Liver (tissue), 9 donors: Measurements from ENCODE around the gene FAAH. TPM values are rescaled to one million over a fixed set of nuclear protein-coding genes. Genes with fewer than 3 reads are reported as not detected.

ENCODE experiments used
- DNase-seq: peaks from one replicate; pipeline ENCODE4 v3.0.0-alpha.2; 2017; ENCODE audit warnings: low spot score
- H3K27ac ChIP-seq, 2 donors: one replicate each; pipeline ENCODE4 v1.7.0; 2013; ENCODE audit warnings: inconsistent platforms in 2 of 2, low read length in 2 of 2, control low read depth in 1 of 2, low read depth in 1 of 2, mild to moderate bottlenecking in 1 of 2
- H3K27me3 ChIP-seq, 4 donors: one replicate each; pipeline versions ENCODE4 v1.6.1 to v1.7.0; 2013; ENCODE audit warnings: low read length in 3 of 4, inconsistent platforms in 1 of 4, mild to moderate bottlenecking in 1 of 4, moderate library complexity in 1 of 4; ENCODE audit not compliant: control insufficient read depth in 4 of 4, insufficient read depth in 4 of 4
- H3K36me3 ChIP-seq, 4 donors: one replicate each; pipeline versions ENCODE4 v1.6.1 to v1.7.0; 2013; ENCODE audit warnings: low read length in 3 of 4, mild to moderate bottlenecking in 3 of 4, low read depth in 1 of 4, moderate library complexity in 1 of 4; ENCODE audit not compliant: control insufficient read depth in 4 of 4, insufficient read depth in 3 of 4
- H3K4me1 ChIP-seq, 4 donors: one replicate each; pipeline versions ENCODE4 v1.6.1 to v1.7.0; 2013; ENCODE audit warnings: low read length in 3 of 4, mild to moderate bottlenecking in 3 of 4, moderate library complexity in 1 of 4; ENCODE audit not compliant: control insufficient read depth in 4 of 4, insufficient read depth in 4 of 4
- H3K4me3 ChIP-seq, 3 donors: one replicate each; pipeline versions ENCODE4 v1.6.1 to v1.7.0; 2013; ENCODE audit warnings: low read length in 3 of 3, control low read depth in 1 of 3, low read depth in 1 of 3, mild to moderate bottlenecking in 1 of 3
- H3K9ac ChIP-seq, 2 donors: one replicate each; pipeline ENCODE4 v1.7.0; 2013; ENCODE audit warnings: low read length in 2 of 2, mild to moderate bottlenecking in 2 of 2, moderate library complexity in 2 of 2, control low read depth in 1 of 2, low read depth in 1 of 2
- H3K9me3 ChIP-seq, 4 donors: one replicate each; pipeline versions ENCODE4 v1.6.1 to v1.7.0; 2013; ENCODE audit warnings: low read length in 3 of 4; ENCODE audit not compliant: control insufficient read depth in 4 of 4
- ATF3 ChIP-seq: IDR thresholded peaks from 2 replicates; pipeline ENCODE4 v1.6.1; 2016; ENCODE audit warnings: antibody characterized with exemption
- CTCF ChIP-seq: fragments of 150-350 bp; IDR thresholded peaks from 2 replicates; pipeline ENCODE4 v1.5.1; 2017; ENCODE audit warnings: improper control_type of control experiment, low read depth, low read length; ENCODE audit not compliant: missing input control
- EGR1 ChIP-seq, 2 donors: IDR thresholded peaks; 2 replicates each; pipeline ENCODE4 v1.6.1; 2016 to 2018; ENCODE audit warnings: antibody characterized with exemption in 2 of 2, low read depth in 2 of 2
- FOXA1 ChIP-seq: IDR thresholded peaks from 2 replicates; pipeline ENCODE4 v1.6.1; 2016; ENCODE audit warnings: antibody characterized with exemption
- FOXA2 ChIP-seq: IDR thresholded peaks from 2 replicates; pipeline ENCODE4 v1.6.1; 2016; ENCODE audit warnings: antibody characterized with exemption
- GABPA ChIP-seq, 2 donors: IDR thresholded peaks in 1 of 2; conservative IDR thresholded peaks in 1 of 2; 2 replicates each; pipeline ENCODE4 v1.6.1; 2016; ENCODE audit warnings: antibody characterized with exemption in 2 of 2, mild to moderate bottlenecking in 1 of 2, moderate library complexity in 1 of 2
- HNF4A ChIP-seq, 2 donors: conservative IDR thresholded peaks; 2 replicates each; pipeline ENCODE4 v1.6.1; 2016; ENCODE audit warnings: antibody characterized with exemption in 2 of 2, mild to moderate bottlenecking in 2 of 2
- JUND ChIP-seq, 2 donors: IDR thresholded peaks; 2 replicates each; pipeline ENCODE4 v1.6.1; 2016; ENCODE audit warnings: antibody characterized with exemption in 2 of 2
- MAX ChIP-seq: IDR thresholded peaks from 2 replicates; pipeline ENCODE4 v1.6.1; 2016; ENCODE audit warnings: antibody characterized with exemption
- NR2F2 ChIP-seq: IDR thresholded peaks from 2 replicates; pipeline ENCODE4 v1.6.1; 2016; ENCODE audit warnings: antibody characterized with exemption
- RAD21 ChIP-seq, 2 donors: IDR thresholded peaks; 2 replicates each; pipeline ENCODE4 v1.6.1; 2016; ENCODE audit warnings: antibody characterized with exemption in 2 of 2, mild to moderate bottlenecking in 2 of 2
- REST ChIP-seq: IDR thresholded peaks from 2 replicates; pipeline ENCODE4 v1.6.1; 2016; ENCODE audit warnings: antibody characterized with exemption, mild to moderate bottlenecking
- RXRA ChIP-seq, 2 donors: IDR thresholded peaks; 2 replicates each; pipeline ENCODE4 v1.6.1; 2017 to 2018; ENCODE audit warnings: antibody characterized with exemption in 2 of 2, mild to moderate bottlenecking in 1 of 2
- SP1 ChIP-seq: IDR thresholded peaks from 2 replicates; pipeline ENCODE4 v1.6.1; 2018; ENCODE audit warnings: antibody characterized with exemption, mild to moderate bottlenecking
- TAF1 ChIP-seq: conservative IDR thresholded peaks from 2 replicates; pipeline ENCODE4 v1.6.1; 2016; ENCODE audit warnings: antibody characterized with exemption, mild to moderate bottlenecking
- YY1 ChIP-seq: IDR thresholded peaks from 2 replicates; pipeline ENCODE4 v1.6.1; 2016; ENCODE audit warnings: antibody characterized with exemption, mild to moderate bottlenecking
- WGBS: extraction: QIAGEN DNeasy Blood & Tissue Kit; methylation state at CpG from one replicate; pipeline ENCODE4 v1.1.7; 2013; 5-methylcytosine and 5-hydroxymethylcytosine counted together
- polyA plus RNA-seq, 2 donors: library from polyadenylated mRNA; stranded (reverse) in 1 of 2; unstranded in 1 of 2; fragments of 200-250 nt in 1 of 2; fragments of >200 nt in 1 of 2; fragmentation: Nextera tagmentation in 1 of 2; extraction: Ambion mirVana in 1 of 2; gene quantifications; one replicate each; pipeline versions ENCODE4 v1.2.1 to v1.2.3, GENCODE V29; 2013 to 2015
- total RNA-seq, 2 donors: library from RNA; depleted of rRNA; stranded (reverse); fragments of >200 nt; gene quantifications; one replicate each; pipeline ENCODE4 v1.2.3, GENCODE V29; 2014
- donor health status: healthy.
- donor health status: healthy.
- donor health status: healthy.
- donor health status: healthy.
- donor health status: healthy.

The FAAH gene
- total and polyA plus RNA-seq, 4 donors, result 4.3 to 41.5 (median 22.1) TPM

GRCh38 chr1:46344481-46344880 lies 49.6 kb upstream of the FAAH start:
- no peak for DNase-seq
- Histone ChIP-seq H3K27me3 (no peaks in the 10 kb centered on the region), H3K27ac (no peak overlapping the region), H3K4me3 (no peak overlapping the region), H3K4me1 (peaks cover 0 to 12% (median 9%) of the 10 kb centered on the region in 4 donors), H3K9me3 (no peaks in the 10 kb centered on the region), H3K9ac (no peak overlapping the region), H3K36me3 (peaks cover 2 to 25% (median 13%) of the 10 kb centered on the region in 4 donors)
- TF ChIP-seq RXRA (IDR thresholded peaks at IDR 0.05) (no peak), TAF1 (no peak), RAD21 (IDR thresholded peaks at IDR 0.05) (no peak), JUND (IDR thresholded peaks at IDR 0.05) (no peak), SP1 (no peak), FOXA1 (no peak), NR2F2 (no peak), CTCF (no peak), ATF3 (no peak), EGR1 (IDR thresholded peaks at IDR 0.05; ENCODE audit: low read depth in 2 of 2) (no peak), YY1 (no peak), MAX (no peak), HNF4A (conservative IDR thresholded peaks at IDR 0.05) (no peak), GABPA (IDR thresholded peaks at IDR 0.05 in 1 of 2, conservative IDR thresholded peaks at IDR 0.05 in 1 of 2) (no peak), REST (no peak)
- WGBS, result 92% methylated on average over 3 of the region's 3 CpGs

- no peak overlapping the region for H3K4me3 ChIP-seq
- peak; percentile 8 to 33 for TF ChIP-seq HNF4A (conservative IDR thresholded peaks at IDR 0.05)
- TF ChIP-seq EGR1 (IDR thresholded peaks at IDR 0.05; ENCODE audit: low read depth in 2 of 2), result no peak
- no peak for TF ChIP-seq FOXA2
- H3K9me3 ChIP-seq, result no peaks in the 10 kb centered on the region
- H3K9ac ChIP-seq, result no peak overlapping the region
- peaks cover 2 to 32% (median 17%) of the 10 kb centered on the region in 4 donors for H3K36me3 ChIP-seq
- peaks cover 0 to 7% (median 6%) of the 10 kb centered on the region in 4 donors for H3K4me1 ChIP-seq
- H3K27ac ChIP-seq, result no peak overlapping the region
- H3K27me3 ChIP-seq, result no peaks in the 10 kb centered on the region
- DNase-seq, result no peak
Measured at GRCh38 chr1:46345281-46345680, 48.8 kb upstream of the FAAH start.
